Activated CD4-positive, alpha-beta memory T cell treated with anti-CD3 and anti-CD28 coated beads, Interleukin-2, amount 10 ng/mL, durations not matched to agents 7 days and 5 days (primary cell): ENCODE results near the gene GET4. TPM values are rescaled to one million over a fixed set of nuclear protein-coding genes. Genes with fewer than 3 reads are reported as not detected.

Source experiments
- CTCF ChIA-PET: fragments of 350-600 bp; sonication (Branson Sonifier 250); formaldehyde crosslinking; loops from one replicate; lab custom pipeline; 2021; ENCODE audit warnings: antibody characterized with exemption, inconsistent platforms; lab: Charles Lee
- POLR2A ChIA-PET: fragments of 350-600 bp; sonication (Branson Sonifier 250); formaldehyde crosslinking; loops from one replicate; lab custom pipeline; 2021; ENCODE audit warnings: antibody characterized with exemption; lab: Charles Lee
- DNase-seq: peaks from one replicate; pipeline ENCODE4 v3.0.0-alpha.2; 2020
- H3K27ac Mint-ChIP-seq: one replicate; pipeline ENCODE4 v1.8.0; 2021; ENCODE audit warnings: mild to moderate bottlenecking, mixed read lengths
- H3K27me3 Mint-ChIP-seq: one replicate; pipeline ENCODE4 v1.8.0; 2021; ENCODE audit warnings: mixed read lengths
- H3K36me3 Mint-ChIP-seq: one replicate; pipeline ENCODE4 v1.8.0; 2021; ENCODE audit warnings: low read depth, mixed read lengths
- H3K4me1 Mint-ChIP-seq: one replicate; pipeline ENCODE4 v1.8.0; 2021; ENCODE audit warnings: mixed read lengths
- H3K4me3 Mint-ChIP-seq: one replicate; pipeline ENCODE4 v1.8.0; 2021; ENCODE audit warnings: mild to moderate bottlenecking, mixed read lengths
- H3K9me3 Mint-ChIP-seq: one replicate; pipeline ENCODE4 v1.8.0; 2021; ENCODE audit warnings: mixed read lengths
- total RNA-seq, 2 experiments: library from RNA; stranded (reverse); gene quantifications; one replicate each; pipeline ENCODE4 v1.2.3, GENCODE V29; 2021

GET4 gene
- total RNA-seq, 2 experiments from 2014 or later: 32.6 to 38.2 TPM

DNA sequence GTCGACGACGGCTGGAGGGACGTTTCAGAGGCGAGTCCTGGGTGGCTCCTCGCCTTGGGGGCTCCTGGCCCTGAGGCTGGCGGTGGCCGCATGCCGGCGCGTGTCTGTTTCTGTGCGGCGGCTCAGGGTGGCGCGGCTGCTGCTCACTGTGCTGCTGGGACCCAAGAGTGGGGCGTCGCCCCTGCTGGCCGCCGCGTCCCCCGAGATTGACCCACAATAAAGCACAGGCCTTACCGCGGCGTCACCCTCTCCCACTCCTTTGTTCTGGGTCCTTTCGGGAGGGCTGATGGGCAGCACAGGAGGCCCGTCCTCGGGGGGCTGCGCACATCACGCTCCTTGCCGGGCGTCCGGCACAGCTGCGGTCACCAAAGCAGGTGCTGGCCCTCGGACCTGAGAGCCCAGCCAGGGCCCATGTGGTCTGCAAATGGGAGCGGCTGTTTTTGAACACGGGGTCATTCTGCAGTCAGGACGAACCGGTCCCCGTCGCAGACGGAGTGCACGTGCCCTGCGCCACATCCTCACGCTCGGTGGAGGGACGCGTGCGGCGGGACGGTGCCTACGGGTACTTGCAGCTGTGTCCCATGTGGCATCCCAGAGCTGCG is 19.2 kb downstream of the GET4 start:
- Mint-ChIP-seq H3K27me3 (no peaks in the 10 kb centered on the region), H3K9me3 (no peaks in the 10 kb centered on the region), H3K36me3 (peaks cover 41% of the 10 kb centered on the region), H3K4me1 (no peaks in the 10 kb centered on the region), H3K4me3 (no peak overlapping the region), H3K27ac (no peak overlapping the region)
- no peak for DNase-seq
- POLR2A ChIA-PET: no interaction called here
- CTCF ChIA-PET: no interaction called here

DNA sequence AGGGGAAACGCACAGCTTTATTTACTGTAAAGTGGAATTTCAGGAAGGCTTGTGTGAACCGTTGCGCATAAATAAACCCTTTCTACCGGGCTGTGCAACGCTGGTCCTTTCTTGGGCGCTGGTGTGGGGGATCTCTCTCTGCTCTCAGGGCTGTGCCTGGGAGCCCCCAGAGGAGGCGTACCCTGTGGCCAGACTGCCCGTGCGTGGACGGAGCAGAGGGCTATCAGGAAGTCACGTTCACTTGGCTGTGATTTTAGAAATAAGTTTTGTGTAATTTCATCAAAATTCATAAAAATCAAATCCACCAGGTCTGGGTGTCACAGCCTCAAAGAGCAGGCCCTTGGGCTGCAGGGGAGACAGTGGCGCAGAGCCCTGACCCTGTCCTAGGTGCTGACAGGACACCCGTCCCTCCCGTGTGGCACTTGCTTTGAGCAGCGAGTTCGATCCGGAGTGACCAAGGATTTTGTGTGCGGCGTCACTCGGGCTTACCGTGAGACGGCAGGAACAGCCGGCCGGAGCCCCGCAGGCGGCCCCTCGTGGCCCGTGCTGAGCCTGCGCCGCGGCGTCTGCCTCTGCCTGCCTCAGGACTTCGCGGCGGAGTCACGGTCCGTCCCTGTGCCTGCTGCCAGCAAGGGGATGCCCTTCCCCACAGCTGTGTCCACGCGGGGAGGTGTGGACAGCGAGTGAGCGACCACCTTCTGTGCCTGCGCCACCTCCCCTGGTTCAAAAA is 20.2 kb downstream of the GET4 start:
- CTCF ChIA-PET: no interaction called here

DNA sequence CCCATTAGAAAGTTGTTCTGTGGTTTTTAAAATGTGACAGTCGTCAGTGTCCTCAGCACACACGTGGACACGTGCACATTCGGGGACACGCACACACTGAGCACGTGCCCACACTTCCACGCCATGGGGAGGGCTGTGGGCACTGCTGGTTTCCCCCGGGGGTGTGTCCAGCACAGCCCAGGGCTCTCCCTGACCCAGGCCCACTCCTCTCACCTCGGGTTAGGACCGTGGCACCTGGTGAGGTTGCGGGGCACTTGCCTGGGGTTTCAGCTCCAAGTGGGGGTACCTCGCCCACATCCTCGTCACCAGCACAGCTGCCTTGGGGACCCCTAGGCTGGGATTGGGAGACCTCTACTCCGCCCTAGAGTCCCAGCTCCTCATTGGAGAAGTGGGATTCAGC is 20.7 kb downstream of the GET4 start:
- Mint-ChIP-seq H3K4me1 (peaks cover 2% of the 10 kb centered on the region), H3K36me3 (peaks cover 26% of the 10 kb centered on the region), H3K4me3 (no peak overlapping the region), H3K27me3 (no peaks in the 10 kb centered on the region), H3K9me3 (no peaks in the 10 kb centered on the region), H3K27ac (no peak overlapping the region)
- ChIA-PET POLR2A (no interaction called here), CTCF (no interaction called here)
- DNase-seq: no peak

More for the DNA sequence above, 20.2 kb downstream of the GET4 start:
- Mint-ChIP-seq H3K4me1 (peaks cover 2% of the 10 kb centered on the region), H3K27ac (no peak overlapping the region), H3K9me3 (no peaks in the 10 kb centered on the region), H3K36me3 (peaks cover 32% of the 10 kb centered on the region), H3K4me3 (no peak overlapping the region), H3K27me3 (no peaks in the 10 kb centered on the region)
- POLR2A ChIA-PET: no interaction called here
- no peak for DNase-seq

DNA sequence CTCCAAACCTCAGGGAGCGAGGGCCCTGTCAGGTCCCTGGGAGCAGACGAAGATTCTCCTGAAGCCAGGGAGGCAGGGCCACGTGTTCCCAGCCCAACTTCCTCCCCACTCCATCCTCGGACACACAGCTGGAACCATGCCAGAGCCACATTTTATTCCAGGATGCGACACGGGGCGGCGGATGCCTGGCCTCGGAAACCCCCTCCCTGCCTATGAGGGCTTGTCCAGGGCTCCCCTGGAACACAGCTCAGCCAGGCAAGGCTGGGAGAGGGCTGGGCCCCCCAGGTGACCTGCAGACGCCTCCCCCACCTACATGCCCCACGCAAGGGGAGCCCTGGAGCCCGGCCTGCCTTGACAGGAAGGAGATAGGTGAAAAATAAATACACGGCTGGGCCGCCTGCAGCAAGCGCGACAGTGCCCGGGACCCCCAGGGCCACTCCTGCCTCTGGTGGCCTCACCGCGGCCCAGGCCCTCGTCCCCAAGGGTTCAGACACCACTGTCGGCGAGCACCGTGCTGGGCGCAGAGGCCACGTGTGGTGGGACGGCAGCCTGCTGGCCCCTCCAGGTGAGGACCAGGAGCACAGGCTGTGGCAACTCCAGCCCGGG is 21.5 kb downstream of the GET4 start:
- ChIA-PET POLR2A (interaction anchor here (1.5 kb wide), 1 partner anchor 27 kb away, joined by 3 read pairs; no protein-coding TSS in a partner anchor), CTCF (no interaction called here)
- H3K9me3 Mint-ChIP-seq: no peaks in the 10 kb centered on the region
- H3K36me3 Mint-ChIP-seq: peaks cover 18% of the 10 kb centered on the region
- peaks cover 2% of the 10 kb centered on the region for H3K4me1 Mint-ChIP-seq
- H3K4me3 Mint-ChIP-seq: no peak overlapping the region
- no peak for DNase-seq
- H3K27ac Mint-ChIP-seq: no peak overlapping the region
- no peaks in the 10 kb centered on the region for H3K27me3 Mint-ChIP-seq

DNA sequence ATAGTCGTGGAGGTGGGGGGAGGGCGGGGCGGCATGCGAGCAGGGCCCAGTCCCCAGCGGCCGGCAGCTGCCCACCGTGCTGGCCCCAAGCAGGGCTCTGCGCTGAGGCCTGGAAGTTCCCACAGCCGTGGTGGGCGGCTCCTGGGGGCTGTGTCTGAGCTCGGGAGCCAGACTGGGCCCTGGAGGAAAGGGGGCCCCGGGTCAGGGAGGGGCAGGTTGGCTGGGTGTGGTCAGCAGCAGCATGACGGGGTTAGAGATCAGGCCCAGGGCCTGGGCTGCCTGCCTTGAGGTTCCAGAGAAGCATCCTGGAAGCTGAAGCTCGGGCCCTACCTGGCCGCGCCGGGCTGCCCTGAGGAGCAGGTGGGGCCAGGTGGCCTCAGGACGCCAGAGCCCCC is 22.1 kb downstream of the GET4 start:
- peaks cover 2% of the 10 kb centered on the region for H3K4me1 Mint-ChIP-seq
- ChIA-PET CTCF (no interaction called here), POLR2A (interaction anchor here (1.5 kb wide), 1 partner anchor 26 kb away, joined by 3 read pairs; no protein-coding TSS in a partner anchor)
- H3K9me3 Mint-ChIP-seq: no peaks in the 10 kb centered on the region
- H3K4me3 Mint-ChIP-seq: no peak overlapping the region
- no peaks in the 10 kb centered on the region for H3K27me3 Mint-ChIP-seq
- H3K27ac Mint-ChIP-seq: no peak overlapping the region
- no peak for DNase-seq
- H3K36me3 Mint-ChIP-seq: peaks cover 12% of the 10 kb centered on the region

DNA sequence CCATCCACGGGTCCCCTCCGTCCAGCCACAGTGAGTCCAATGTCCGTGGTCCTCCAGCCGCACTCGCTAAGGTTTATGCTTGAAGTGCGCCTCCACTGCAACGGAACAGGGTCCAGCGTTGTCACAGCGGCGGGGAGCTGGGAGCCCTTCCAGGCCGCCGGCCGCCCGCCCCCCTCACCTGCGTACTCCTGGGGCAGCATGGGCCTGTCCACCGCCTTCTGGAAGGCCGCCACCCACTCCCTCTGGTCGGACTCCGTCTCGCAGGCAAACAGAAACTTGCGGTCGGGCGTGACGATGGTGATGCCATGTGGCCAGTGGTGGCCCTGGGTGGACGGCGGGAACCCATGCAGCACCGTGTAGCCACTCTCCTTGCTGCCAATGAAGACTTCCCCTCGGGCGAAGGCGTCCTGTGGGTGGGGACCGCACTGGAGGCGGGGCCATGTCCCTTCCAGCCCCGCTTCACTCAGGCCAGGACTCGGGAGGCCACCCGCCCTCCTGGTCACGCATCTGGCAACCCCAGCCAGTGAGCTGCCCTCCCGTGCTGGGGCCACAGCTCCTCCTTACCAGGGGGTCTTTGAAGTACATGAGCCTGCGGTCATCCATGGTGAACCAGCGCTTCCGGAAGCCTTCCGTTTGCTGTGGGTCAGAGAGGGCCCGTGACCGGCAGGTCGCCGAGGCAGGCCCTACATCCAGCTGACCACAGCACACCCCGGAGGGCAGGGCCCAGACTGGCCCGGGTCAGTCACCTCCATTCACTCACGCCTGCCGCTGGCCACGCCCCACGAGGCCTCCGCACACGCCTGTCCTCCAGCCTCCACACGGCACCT is 22.7 kb downstream of the GET4 start:
- no peak for DNase-seq
- peaks cover 11% of the 10 kb centered on the region for H3K36me3 Mint-ChIP-seq
- CTCF ChIA-PET: no interaction called here
- H3K9me3 Mint-ChIP-seq: no peaks in the 10 kb centered on the region
- H3K4me3 Mint-ChIP-seq: no peak overlapping the region
- H3K27ac Mint-ChIP-seq: no peak overlapping the region
- H3K27me3 Mint-ChIP-seq: no peaks in the 10 kb centered on the region
- peaks cover 2% of the 10 kb centered on the region for H3K4me1 Mint-ChIP-seq
- POLR2A ChIA-PET: interaction anchor here (1.5 kb wide), 1 partner anchor 26 kb away, joined by 3 read pairs; no protein-coding TSS in a partner anchor

DNA sequence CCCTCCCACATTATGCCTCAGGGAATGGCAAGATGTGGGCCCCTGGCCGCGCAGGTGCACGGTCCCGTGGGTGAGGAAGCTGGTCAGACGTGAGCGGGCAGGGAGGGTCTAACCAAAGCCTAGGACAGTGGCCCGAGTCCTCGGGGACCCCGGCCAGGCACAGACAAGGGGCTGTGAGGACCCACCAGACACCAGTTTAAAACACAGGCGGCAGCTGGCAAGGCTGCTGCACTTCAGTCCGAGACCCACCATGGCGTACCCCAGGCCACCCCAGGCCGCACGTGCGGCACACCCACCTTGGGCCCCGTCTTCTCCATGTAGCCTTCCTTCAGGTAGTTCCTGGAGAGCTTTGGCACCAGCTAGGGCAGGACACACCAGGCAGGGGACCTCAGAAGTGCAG is 23.5 kb downstream of the GET4 start:
- no peak overlapping the region for H3K27ac Mint-ChIP-seq
- H3K27me3 Mint-ChIP-seq: no peaks in the 10 kb centered on the region
- peaks cover 2% of the 10 kb centered on the region for H3K4me1 Mint-ChIP-seq
- POLR2A ChIA-PET: interaction anchor here (0.8 kb wide), 1 partner anchor 23 kb away, joined by 3 read pairs; no protein-coding TSS in a partner anchor
- no peak for DNase-seq
- H3K36me3 Mint-ChIP-seq: peaks cover 9% of the 10 kb centered on the region
- H3K4me3 Mint-ChIP-seq: no peak overlapping the region
- H3K9me3 Mint-ChIP-seq: no peaks in the 10 kb centered on the region
- CTCF ChIA-PET: no interaction called here

DNA sequence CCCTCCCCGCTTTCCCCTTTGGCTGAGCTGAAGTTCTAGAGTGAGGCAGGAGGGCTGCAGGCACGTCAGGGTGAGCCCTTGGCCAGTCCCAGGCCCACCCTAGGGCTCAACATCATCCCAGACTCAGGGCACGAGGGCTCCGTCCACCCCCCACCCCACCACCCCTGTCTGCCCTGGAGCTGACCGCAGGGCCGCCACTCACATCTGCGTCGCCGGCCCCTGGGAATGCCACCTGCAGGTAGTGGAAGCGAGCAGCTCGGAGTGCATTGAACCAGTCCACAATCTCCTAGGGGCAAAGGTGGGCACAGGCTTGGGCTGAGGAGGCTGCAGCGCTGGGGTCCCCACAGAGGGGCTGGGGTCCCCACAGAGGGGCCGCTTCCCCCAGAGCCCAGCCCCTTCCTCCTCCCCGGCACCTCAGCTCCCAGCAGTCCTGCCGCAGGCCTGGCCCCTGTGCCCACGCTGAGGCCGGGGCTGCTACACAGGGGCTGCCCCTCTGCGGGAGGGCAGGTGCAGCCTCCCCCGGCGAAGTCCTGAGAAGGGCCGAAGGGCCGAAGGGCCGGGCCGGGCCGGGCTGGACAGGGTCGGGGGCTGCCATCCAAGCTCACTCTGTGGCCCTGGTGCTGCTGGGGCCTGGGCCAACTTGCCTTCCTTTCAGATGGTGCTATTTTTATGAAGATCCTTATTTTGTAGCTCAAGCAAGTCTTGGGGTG is 24.1 kb downstream of the GET4 start:
- Mint-ChIP-seq H3K27me3 (no peaks in the 10 kb centered on the region), H3K9me3 (no peaks in the 10 kb centered on the region), H3K36me3 (peaks cover 6% of the 10 kb centered on the region), H3K27ac (no peak overlapping the region), H3K4me3 (no peak overlapping the region), H3K4me1 (peaks cover 2% of the 10 kb centered on the region)
- DNase-seq: no peak
- CTCF ChIA-PET: no interaction called here
- POLR2A ChIA-PET: interaction anchor here (0.6 to 2.2 kb wide), 3 partner anchors 24 to 74 kb away, joined by 3 to 6 read pairs (median 3); partner anchors contain the start of gene COX19

DNA sequence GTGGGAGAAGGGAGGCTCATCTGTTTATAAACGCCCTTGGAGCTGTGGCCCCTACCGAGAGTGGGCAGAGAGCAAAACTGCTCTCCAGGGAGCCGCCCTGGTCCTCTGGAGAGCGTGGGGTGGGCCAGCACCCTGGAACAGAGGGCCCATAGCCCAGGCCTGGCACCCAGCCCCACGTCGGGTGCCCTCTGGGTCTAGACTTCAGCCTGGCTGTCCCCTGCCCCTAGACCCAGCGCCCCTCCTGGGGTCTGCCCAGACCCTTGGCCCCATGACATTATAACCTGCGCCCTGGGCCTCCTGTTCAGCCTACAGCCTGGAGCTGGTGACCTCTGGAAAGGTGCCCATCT is 24.7 kb downstream of the GET4 start:
- POLR2A ChIA-PET: interaction anchor here (0.6 to 2.2 kb wide), 3 partner anchors 15 to 74 kb away, joined by 3 to 6 read pairs (median 3); partner anchors contain the start of gene COX19
- Mint-ChIP-seq H3K9me3 (no peaks in the 10 kb centered on the region), H3K36me3 (peaks cover 4% of the 10 kb centered on the region), H3K4me1 (peaks cover 2% of the 10 kb centered on the region), H3K27ac (no peak overlapping the region), H3K27me3 (no peaks in the 10 kb centered on the region), H3K4me3 (no peak overlapping the region)
- CTCF ChIA-PET: no interaction called here
- DNase-seq: no peak

DNA sequence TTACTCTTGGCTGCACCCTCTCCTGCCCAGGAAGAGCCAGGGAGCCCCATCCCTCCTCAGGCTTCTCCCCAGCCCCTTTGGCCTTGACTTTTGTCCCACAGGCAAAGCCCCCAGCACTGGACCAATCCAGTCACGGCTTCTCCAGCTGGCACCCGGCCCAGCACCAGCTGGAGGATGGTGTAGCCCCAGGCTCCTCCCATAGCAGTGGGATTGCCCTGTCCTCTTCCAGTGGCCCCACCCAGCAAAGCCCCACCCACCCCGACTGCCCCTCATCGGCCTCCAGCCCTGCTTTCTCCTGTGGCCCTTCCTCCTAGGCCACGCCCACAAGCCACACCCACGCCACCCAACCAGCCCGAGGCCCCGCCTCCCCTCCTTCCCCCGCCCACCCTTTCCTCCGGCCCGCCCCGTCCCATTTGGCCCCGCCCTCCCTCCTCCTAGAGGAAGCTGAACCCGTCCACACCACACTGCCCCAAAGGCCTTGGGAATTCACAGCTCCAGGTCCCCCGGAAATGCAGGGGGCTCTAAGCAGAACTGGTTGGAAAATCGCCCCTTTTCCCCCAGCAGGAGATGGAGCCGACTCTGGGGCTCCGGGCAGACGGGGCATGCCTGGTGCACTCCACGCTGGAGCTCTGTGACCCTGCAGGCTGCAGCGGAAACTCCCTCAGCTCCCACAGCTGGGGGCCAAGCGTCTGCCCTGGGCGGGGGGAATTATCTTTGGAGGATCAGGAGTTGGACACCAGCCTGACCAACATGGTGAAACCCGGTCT is 25.2 kb downstream of the GET4 start:
- peak; percentile 68 for DNase-seq

DNA sequence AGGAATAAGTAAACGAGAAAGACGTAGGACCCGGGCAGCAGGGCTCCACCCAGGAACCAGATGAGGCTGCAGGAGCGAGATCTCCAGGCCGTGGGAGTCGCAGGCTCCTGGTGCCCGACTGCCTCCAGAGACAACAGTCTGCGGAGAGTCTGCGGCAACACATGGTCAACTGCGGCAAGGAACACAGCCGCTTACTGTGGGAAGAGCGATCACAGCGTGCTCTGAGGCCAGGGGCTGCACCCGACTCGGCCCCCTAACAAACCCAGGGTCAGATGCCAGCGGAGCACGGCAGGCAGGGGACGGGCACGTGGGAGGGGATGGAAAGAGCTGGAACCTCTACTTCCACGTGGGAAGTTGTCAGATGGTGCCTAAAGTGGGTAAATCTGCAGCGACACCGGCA is 26.6 kb downstream of the GET4 start:
- CTCF ChIA-PET: no interaction called here
- H3K4me1 Mint-ChIP-seq: peaks cover 2% of the 10 kb centered on the region
- H3K9me3 Mint-ChIP-seq: no peaks in the 10 kb centered on the region
- no peaks in the 10 kb centered on the region for H3K27me3 Mint-ChIP-seq
- DNase-seq: no peak
- POLR2A ChIA-PET: no interaction called here
- H3K36me3 Mint-ChIP-seq: no peaks in the 10 kb centered on the region
- no peak overlapping the region for H3K27ac Mint-ChIP-seq
- H3K4me3 Mint-ChIP-seq: no peak overlapping the region

More for the DNA sequence above, 25.2 kb downstream of the GET4 start:
- Mint-ChIP-seq H3K36me3 (no peaks in the 10 kb centered on the region), H3K4me3 (no peak overlapping the region), H3K27ac (no peak overlapping the region), H3K9me3 (no peaks in the 10 kb centered on the region), H3K27me3 (no peaks in the 10 kb centered on the region), H3K4me1 (peaks cover 2% of the 10 kb centered on the region)
- ChIA-PET CTCF (no interaction called here), POLR2A (interaction anchor here (0.6 to 2.2 kb wide), 3 partner anchors 16 to 73 kb away, joined by 3 to 6 read pairs (median 3); partner anchors contain the start of gene COX19)
